ENCODE results near the gene SCARB1. TPM values are rescaled to one million over a fixed set of nuclear protein-coding genes. Genes with fewer than 3 reads are reported as not detected.

Gene SCARB1
- total and polyA plus RNA-seq, 2 of the 13 experiments (the other 11 are each of a cell fraction or from before 2014, with no cell fraction given), result 63.4 to 160 TPM

DNA sequence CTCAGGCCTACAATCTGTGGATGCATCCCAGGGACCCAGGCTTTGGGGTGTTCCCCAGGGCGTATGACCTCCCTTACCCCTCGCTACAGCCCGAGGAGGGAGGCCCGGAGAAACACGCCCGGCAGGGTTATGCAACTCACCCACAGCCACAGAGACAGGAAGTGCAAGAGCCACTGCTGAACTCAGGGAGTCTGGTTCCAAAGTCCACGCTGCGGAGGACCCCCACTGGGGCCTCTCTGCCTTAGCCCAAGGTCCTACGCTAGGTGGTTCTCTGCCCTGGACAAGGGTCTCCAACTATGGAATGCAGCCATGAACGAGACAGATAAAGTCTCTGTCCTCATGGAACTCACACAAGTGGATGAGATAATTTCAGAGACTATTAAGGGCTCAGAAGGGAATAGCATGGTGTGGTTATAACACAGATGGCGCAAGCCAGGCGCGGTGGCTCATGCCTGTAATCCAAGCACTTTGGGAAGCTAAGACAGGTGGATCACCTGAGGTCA lies 11.3 kb downstream of the SCARB1 start (continued):
- peak; percentile 91; the same call in 1 of the 2 replicates for TF ChIP-seq ZBTB20 (CRISPR knock-in tag; IDR thresholded peaks at IDR 0.05; ENCODE audit: borderline replicate concordance, low read depth)
- no peak for TF ChIP-seq NCOA5 (CRISPR knock-in tag; IDR thresholded peaks at IDR 0.05)
- no peak for TF ChIP-seq ZBTB42 (CRISPR knock-in tag; IDR thresholded peaks at IDR 0.05)
- peak; percentile 87 for TF ChIP-seq PPARG (CRISPR knock-in tag; conservative IDR thresholded peaks at IDR 0.05)
- TF ChIP-seq HNRNPUL1 (IDR thresholded peaks at IDR 0.05; ENCODE audit: low read depth, low read length), result no peak
- peak; percentile 91; the same call in 1 of the 2 replicates for TF ChIP-seq ZNF292 (CRISPR knock-in tag; IDR thresholded peaks at IDR 0.05; ENCODE audit: borderline replicate concordance, low read depth)
- no peak for TF ChIP-seq NPAS2 (CRISPR knock-in tag; IDR thresholded peaks at IDR 0.05; ENCODE audit: borderline replicate concordance)
- TF ChIP-seq HCFC1 (IDR thresholded peaks at IDR 0.05; ENCODE audit: low read depth, low read length), result no peak
- TF ChIP-seq ZSCAN25 (CRISPR knock-in tag; IDR thresholded peaks at IDR 0.05), result peak; percentile 80; the same call in 1 of the 2 replicates
- TF ChIP-seq MEF2D (CRISPR knock-in tag; IDR thresholded peaks at IDR 0.05), result peak; percentile 93
- no peak for TF ChIP-seq FOXA1 (IDR thresholded peaks at IDR 0.05)
- peak; percentile 43; the same call in 1 of the 2 replicates for TF ChIP-seq FOXA1 (CRISPR knock-in tag; IDR thresholded peaks at IDR 0.05)
- TF ChIP-seq ZNF7 (CRISPR knock-in tag; IDR thresholded peaks at IDR 0.05), result 0 out of 2 replicates have a peak, but pooled peaks have one; percentile 10
- TF ChIP-seq MED1 (CRISPR knock-in tag; IDR thresholded peaks at IDR 0.05), result peak; percentile 97
- TF ChIP-seq DNMT1 (CRISPR knock-in tag; IDR thresholded peaks at IDR 0.05), result no peak
- TF ChIP-seq ZNF792 (CRISPR knock-in tag; IDR thresholded peaks at IDR 0.05), result peak; percentile 85
- no peak for TF ChIP-seq PTBP1 (IDR thresholded peaks at IDR 0.05; ENCODE audit: low read depth, low read length, poor library complexity, severe bottlenecking)
- TF ChIP-seq ZNF281 (CRISPR knock-in tag; IDR thresholded peaks at IDR 0.05; ENCODE audit: borderline replicate concordance), result peak; percentile 61; the same call in 1 of the 2 replicates
- no peak; the same call in 1 of the 2 replicates for TF ChIP-seq ZNF776 (CRISPR knock-in tag; IDR thresholded peaks at IDR 0.05)
- no peak for TF ChIP-seq HOXD1 (CRISPR knock-in tag; IDR thresholded peaks at IDR 0.05)
- TF ChIP-seq, protein P1, sequence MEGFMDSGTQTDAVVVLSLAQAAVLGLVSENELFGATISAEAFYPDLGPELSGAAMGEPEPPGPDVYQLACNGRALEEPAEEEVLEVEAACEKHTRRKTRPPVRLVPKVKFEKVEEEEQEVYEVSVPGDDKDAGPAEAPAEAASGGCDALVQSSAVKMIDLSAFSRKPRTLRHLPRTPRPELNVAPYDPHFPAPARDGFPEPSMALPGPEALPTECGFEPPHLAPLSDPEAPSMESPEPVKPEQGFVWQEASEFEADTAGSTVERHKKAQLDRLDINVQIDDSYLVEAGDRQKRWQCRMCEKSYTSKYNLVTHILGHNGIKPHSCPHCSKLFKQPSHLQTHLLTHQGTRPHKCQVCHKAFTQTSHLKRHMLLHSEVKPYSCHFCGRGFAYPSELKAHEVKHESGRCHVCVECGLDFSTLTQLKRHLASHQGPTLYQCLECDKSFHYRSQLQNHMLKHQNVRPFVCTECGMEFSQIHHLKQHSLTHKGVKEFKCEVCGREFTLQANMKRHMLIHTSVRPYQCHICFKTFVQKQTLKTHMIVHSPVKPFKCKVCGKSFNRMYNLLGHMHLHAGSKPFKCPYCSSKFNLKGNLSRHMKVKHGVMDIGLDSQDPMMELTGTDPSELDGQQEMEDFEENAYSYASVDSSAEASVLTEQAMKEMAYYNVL (CRISPR knock-in tag; IDR thresholded peaks at IDR 0.05; ENCODE audit: borderline replicate concordance), result peak; percentile 85; the same call in 1 of the 2 replicates
- TF ChIP-seq NFE2L2 (IDR thresholded peaks at IDR 0.05; ENCODE audit: low read length), result no peak
- TF ChIP-seq ZNF337 (CRISPR knock-in tag; IDR thresholded peaks at IDR 0.05; ENCODE audit: borderline replicate concordance, low read depth), result no peak
- peak; percentile 88; the same call in 1 of the 2 replicates for TF ChIP-seq ZGPAT (CRISPR knock-in tag; IDR thresholded peaks at IDR 0.05)
- TF ChIP-seq NFATC3 (CRISPR knock-in tag; IDR thresholded peaks at IDR 0.05), result no peak
- TF ChIP-seq IRF9 (CRISPR knock-in tag; IDR thresholded peaks at IDR 0.05; ENCODE audit: borderline replicate concordance), result no peak
